OCI-LY1 (cell line): ENCODE data around the gene BAAT.
"Not testable (repeated sequence)": the region's sequence is repeated elsewhere in the genome, so short reads cannot be mapped to it uniquely, and the experiment has no call there.

Experiments
- H2AFZ ChIP-seq: fragments of 200-600 bp; sonication (generic), shearing (Covaris generic); 2 replicates; pipeline ENCODE4 v1.6.0; 2014; ENCODE audit warnings: antibody characterized with exemption, mild to moderate bottlenecking, low read length
- H3F3A ChIP-seq: fragments of 200-600 bp; sonication (generic), shearing (Covaris generic); 2 replicates; pipeline ENCODE4 v1.6.0; 2014; ENCODE audit warnings: mild to moderate bottlenecking, antibody characterized with exemption, low read length, moderate library complexity; ENCODE audit not compliant: insufficient read depth
- H3K27ac ChIP-seq: fragments of 200-600 bp; sonication (generic); 2 replicates; pipeline ENCODE4 v1.5.1; 2014; ENCODE audit warnings: low read length, mixed run types, mild to moderate bottlenecking, low read depth; ENCODE audit not compliant: poor library complexity, severe bottlenecking
- H3K27me3 ChIP-seq: fragments of 200-600 bp; sonication (generic); 2 replicates; pipeline ENCODE4 v1.6.0; 2014; ENCODE audit warnings: antibody characterized with exemption, mild to moderate bottlenecking, low read length, moderate library complexity; ENCODE audit not compliant: insufficient read depth
- H3K36me3 ChIP-seq: fragments of 200-600 bp; sonication (generic); 2 replicates; pipeline ENCODE4 v1.6.1; 2014; ENCODE audit warnings: mild to moderate bottlenecking, antibody characterized with exemption, low read length, moderate library complexity, mixed read lengths; ENCODE audit not compliant: insufficient read depth
- H3K4me1 ChIP-seq: fragments of 200-600 bp; sonication (generic); 2 replicates; pipeline ENCODE4 v1.5.1; 2014; ENCODE audit warnings: mild to moderate bottlenecking, low read length, moderate library complexity; ENCODE audit not compliant: insufficient read depth, severe bottlenecking
- H3K4me2 ChIP-seq: fragments of 200-600 bp; sonication (generic), shearing (Covaris generic); 2 replicates; pipeline ENCODE4 v1.6.1; 2014; ENCODE audit warnings: low read length
- H3K4me3 ChIP-seq: fragments of 200-600 bp; sonication (generic); 2 replicates; pipeline ENCODE4 v1.5.1; 2014; ENCODE audit warnings: low read length, low read depth, mild to moderate bottlenecking, mixed read lengths; ENCODE audit not compliant: poor library complexity, severe bottlenecking
- H3K79me2 ChIP-seq: fragments of 200-600 bp; shearing (Covaris generic); 2 replicates; pipeline ENCODE4 v1.6.1; 2016; ENCODE audit warnings: mixed run types, low read length, mixed read lengths; ENCODE audit not compliant: insufficient read depth
- H3K9ac ChIP-seq: fragments of 200-600 bp; sonication (generic), shearing (Covaris generic); 2 replicates; pipeline ENCODE4 v1.6.1; 2014; ENCODE audit warnings: mild to moderate bottlenecking, low read length, mixed read lengths
- H3K9me2 ChIP-seq: fragments of 200-600 bp; sonication (generic), shearing (Covaris generic); 2 replicates; pipeline ENCODE4 v1.6.1; 2014; ENCODE audit warnings: low read depth, mild to moderate bottlenecking, low read length, mixed read lengths
- H3K9me3 ChIP-seq: fragments of 200-600 bp; shearing (Covaris generic); 2 replicates; pipeline ENCODE4 v1.6.1; 2014; ENCODE audit warnings: low read length, mixed read lengths
- H4K20me1 ChIP-seq: fragments of 200-600 bp; sonication (generic), shearing (Covaris generic); 2 replicates; pipeline ENCODE4 v1.6.0; 2016; ENCODE audit warnings: mild to moderate bottlenecking, low read length; ENCODE audit not compliant: insufficient read depth
- EZH2 ChIP-seq: fragments of 200-600 bp; sonication (generic), shearing (Covaris generic); IDR thresholded peaks from 2 replicates; pipeline ENCODE4 v1.8.0; 2017; ENCODE audit warnings: borderline replicate concordance, mixed run types, mild to moderate bottlenecking, antibody characterized with exemption, low read length, moderate library complexity, mixed read lengths
- TF ChIP-seq, protein P1 (sequence below): fragments of 200-600 bp; sonication (generic), shearing (Covaris generic); IDR thresholded peaks from 2 replicates; pipeline ENCODE4 v1.5.1; 2017; ENCODE audit warnings: mild to moderate bottlenecking, antibody characterized with exemption, low read length, moderate library complexity, mixed read lengths

Gene BAAT

DNA sequence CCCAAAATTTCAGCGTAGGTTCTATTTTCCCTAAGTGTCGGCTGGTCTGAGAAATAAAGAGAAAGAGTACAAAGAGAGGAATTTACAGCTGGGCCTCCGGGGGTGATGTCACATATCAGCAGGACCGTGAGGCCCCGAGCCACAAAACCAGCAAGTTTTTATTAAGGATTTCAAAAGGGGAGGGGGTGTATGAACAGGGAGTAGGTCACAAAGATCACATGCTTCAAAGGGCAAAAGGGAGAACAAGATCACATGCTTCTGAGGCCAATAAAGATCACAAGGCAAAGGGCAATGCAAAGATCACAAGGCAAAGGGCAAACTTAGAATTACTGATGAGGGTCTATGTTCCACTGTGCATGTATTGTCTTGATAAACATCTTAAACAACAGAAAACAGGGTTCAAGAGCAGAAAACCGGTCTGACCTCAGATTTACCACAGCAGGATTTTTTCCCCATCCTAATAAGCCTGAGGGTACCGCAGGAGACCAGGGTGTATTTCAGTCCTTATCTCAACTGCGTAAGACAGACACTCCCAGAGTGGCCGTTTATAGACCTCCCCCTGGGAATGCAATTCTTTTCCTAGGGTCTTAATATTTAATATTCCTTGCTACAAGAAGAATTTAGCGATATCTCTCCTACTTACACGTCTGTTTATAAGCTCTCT, at the start of gene BAAT:
TSS of gene BAAT (minus strand) at position 134 of the 664 bp plus-strand sequence. CDS start 13,602 bp downstream, outside the sequence.
- not testable (repeated sequence) for H2AFZ ChIP-seq, H3F3A ChIP-seq, H3K9ac ChIP-seq, H3K9me2 ChIP-seq, H3K4me2 ChIP-seq, H3K79me2 ChIP-seq, H3K27me3 ChIP-seq, H4K20me1 ChIP-seq, H3K4me3 ChIP-seq, H3K27ac ChIP-seq, H3K4me1 ChIP-seq, H3K9me3 ChIP-seq
- H3K36me3 ChIP-seq = peaks cover 34% of the 10 kb centered on the region

DNA sequence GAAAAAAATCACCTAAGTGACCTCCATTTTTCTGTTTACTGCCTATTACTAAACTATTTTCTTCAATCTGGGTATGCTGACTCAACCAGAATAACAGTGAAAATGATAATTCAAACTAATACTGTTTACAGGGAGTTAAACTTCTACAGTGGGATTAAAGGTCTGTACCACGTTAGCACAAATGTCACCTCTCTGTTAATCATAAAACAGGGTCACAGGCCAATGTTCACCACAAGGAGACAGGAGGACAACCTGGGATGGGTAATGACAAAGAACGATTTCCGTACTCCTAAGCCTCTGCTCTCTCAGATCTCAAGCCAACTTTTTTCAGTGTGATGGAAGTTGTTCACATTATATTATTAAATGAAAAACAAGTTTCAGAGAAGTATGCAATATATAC, 48.4 kb upstream of the BAAT start:
- H3F3A ChIP-seq = no peaks in the 10 kb centered on the region
- no peak overlapping the region for H2AFZ ChIP-seq
- no peaks in the 10 kb centered on the region for H3K9me2 ChIP-seq
- H3K9ac ChIP-seq = no peak overlapping the region
- no peak overlapping the region for H3K4me3 ChIP-seq
- H3K4me1 ChIP-seq = peaks cover 4% of the 10 kb centered on the region
- H3K9me3 ChIP-seq = 0 out of 2 replicates have a peak, but pooled peaks cover 3% of the 10 kb centered on the region
- no peaks in the 10 kb centered on the region for H3K36me3 ChIP-seq
- TF ChIP-seq, protein P1, sequence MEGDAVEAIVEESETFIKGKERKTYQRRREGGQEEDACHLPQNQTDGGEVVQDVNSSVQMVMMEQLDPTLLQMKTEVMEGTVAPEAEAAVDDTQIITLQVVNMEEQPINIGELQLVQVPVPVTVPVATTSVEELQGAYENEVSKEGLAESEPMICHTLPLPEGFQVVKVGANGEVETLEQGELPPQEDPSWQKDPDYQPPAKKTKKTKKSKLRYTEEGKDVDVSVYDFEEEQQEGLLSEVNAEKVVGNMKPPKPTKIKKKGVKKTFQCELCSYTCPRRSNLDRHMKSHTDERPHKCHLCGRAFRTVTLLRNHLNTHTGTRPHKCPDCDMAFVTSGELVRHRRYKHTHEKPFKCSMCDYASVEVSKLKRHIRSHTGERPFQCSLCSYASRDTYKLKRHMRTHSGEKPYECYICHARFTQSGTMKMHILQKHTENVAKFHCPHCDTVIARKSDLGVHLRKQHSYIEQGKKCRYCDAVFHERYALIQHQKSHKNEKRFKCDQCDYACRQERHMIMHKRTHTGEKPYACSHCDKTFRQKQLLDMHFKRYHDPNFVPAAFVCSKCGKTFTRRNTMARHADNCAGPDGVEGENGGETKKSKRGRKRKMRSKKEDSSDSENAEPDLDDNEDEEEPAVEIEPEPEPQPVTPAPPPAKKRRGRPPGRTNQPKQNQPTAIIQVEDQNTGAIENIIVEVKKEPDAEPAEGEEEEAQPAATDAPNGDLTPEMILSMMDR = no peak
- no peak for TF ChIP-seq EZH2
- H3K79me2 ChIP-seq = no peaks in the 10 kb centered on the region
- H3K27me3 ChIP-seq = no peaks in the 10 kb centered on the region
- no peak overlapping the region for H3K4me2 ChIP-seq
- no peak overlapping the region for H3K27ac ChIP-seq
- H4K20me1 ChIP-seq = no peaks in the 10 kb centered on the region

DNA sequence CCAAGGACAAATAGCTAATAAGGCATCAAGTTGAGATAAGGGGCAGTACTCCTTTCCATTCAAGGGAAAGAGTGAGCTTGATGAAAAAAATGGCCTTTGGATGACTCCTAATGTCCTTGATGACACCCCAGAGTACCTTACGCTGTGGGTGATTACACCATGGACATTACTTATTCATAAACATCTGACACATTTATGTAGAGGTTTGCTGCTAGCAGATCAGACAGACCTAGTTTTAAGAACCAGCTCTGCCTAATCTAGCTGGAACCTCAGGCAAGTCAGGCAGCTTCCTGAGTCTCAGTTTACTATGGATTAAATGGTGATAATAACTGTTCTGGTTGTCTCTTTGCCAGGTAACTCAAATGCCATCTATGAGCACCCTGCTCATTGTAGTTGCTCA, 47.9 kb upstream of the BAAT start:
- Histone ChIP-seq H3K27me3 (no peaks in the 10 kb centered on the region), H3K79me2 (no peaks in the 10 kb centered on the region), H3K36me3 (no peaks in the 10 kb centered on the region), H3K4me3 (no peak overlapping the region), H3K27ac (no peak overlapping the region), H3K9me2 (no peaks in the 10 kb centered on the region), H3K4me2 (no peak overlapping the region), H3K9me3 (0 out of 2 replicates have a peak, but pooled peaks cover 3% of the 10 kb centered on the region), H3K9ac (no peak overlapping the region), H3K4me1 (peaks cover 9% of the 10 kb centered on the region), H2AFZ (no peak overlapping the region), H4K20me1 (no peaks in the 10 kb centered on the region), H3F3A (no peaks in the 10 kb centered on the region)
- no peak for TF ChIP-seq EZH2
- TF ChIP-seq, protein P1 = no peak

DNA sequence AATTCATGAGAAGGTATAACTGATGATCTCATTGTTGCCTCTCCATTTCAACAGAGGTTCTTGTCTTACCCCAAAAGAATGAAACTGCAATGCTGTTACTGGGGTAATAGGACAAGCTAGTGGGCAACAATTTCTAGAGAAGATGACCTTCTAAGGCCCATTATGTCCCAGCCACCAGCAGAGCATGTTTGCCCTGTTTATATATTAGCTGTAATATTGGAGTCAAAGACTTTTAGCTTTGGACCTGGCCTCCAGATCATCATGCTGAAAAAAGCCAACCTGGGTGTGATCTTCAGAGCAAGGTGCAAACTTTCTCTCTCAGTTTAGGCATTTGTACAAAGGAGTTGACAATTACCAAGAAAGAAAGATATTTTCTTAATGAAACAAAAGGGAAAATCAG, 47.4 kb upstream of the BAAT start:
- TF ChIP-seq, protein P1 = no peak
- no peak for TF ChIP-seq EZH2
- Histone ChIP-seq H3K4me2 (no peak overlapping the region), H3K9me2 (no peaks in the 10 kb centered on the region), H3K9me3 (0 out of 2 replicates have a peak, but pooled peaks cover 3% of the 10 kb centered on the region), H3K4me1 (peaks cover 13% of the 10 kb centered on the region), H3F3A (no peaks in the 10 kb centered on the region), H3K36me3 (no peaks in the 10 kb centered on the region), H4K20me1 (no peaks in the 10 kb centered on the region), H3K27ac (no peak overlapping the region), H3K4me3 (no peak overlapping the region), H2AFZ (no peak overlapping the region), H3K79me2 (no peaks in the 10 kb centered on the region), H3K27me3 (no peaks in the 10 kb centered on the region), H3K9ac (no peak overlapping the region)
